GM19025 (cell line): ENCODE measurements around the gene CAPS.

Experiments
- ATAC-seq: cut with Tn5 transposase; IDR thresholded peaks from one replicate; pipeline ENCODE4 v1.9.1; 2021; ENCODE audit warnings: mild to moderate bottlenecking, low read depth, moderate library complexity; ENCODE audit not compliant: unreplicated experiment

CAPS gene

DNA sequence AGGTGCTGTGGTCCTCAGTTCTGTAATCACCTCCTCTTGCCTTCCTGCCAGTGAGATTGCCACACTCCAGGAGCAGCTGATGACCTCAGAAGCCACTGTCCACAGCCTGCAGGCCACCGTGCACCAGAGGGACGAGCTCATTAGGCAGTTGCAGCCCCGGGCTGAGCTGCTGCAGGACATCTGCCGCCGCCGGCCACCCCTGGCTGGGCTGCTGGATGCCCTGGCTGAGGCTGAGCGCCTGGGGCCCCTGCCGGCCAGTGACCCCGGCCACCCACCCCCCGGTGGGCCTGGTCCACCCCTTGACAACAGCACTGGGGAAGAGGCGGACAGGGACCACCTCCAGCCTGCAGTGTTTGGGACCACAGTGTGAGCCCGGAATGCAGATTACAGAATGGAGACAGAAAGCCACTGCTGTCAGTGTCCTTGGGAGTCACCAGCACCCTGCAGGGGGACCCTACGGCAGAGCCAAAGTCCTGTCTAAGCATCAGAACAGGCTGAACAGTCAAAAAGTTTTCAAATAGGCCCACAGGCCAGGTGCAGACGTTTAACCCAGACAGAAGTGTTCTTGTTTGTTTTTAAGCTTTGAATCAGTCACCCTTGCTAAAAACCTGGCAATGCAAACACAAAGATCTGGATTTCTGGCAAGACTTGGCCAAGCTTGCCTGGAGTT is 5.1 kb upstream of the CAPS start:
- no peak for ATAC-seq

DNA sequence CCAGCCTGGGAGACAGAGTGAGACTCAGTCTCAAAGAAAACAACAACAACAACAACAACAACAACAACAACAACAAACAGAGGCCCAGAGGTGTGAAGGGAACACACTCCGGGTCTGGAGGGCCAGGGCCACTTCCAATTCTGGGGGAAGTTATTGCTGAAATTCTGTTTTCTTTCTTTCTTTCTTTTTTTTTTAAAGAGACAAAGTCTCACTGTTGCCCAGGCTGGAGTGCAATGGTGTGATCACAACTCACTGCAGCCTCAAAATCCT is 3.5 kb upstream of the CAPS start:
- no peak for ATAC-seq

DNA sequence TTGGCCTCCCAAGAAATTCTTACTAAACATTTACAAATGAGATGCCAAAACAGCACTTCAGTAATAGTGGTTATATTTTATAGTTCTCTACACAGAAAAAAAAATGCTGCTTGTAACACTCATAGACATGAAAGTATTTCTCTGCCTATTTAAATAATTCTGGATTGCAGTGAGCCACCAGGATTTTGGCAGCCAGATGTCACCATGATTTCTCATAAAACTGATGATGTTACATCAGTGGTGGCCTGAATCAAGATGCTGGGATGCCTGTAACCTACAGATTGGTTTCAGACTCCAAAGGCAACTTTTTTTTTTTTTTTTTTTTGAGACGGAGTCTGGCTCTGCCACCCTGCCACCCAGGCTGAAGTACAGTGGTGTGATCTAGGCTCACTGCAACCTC is 2.7 kb upstream of the CAPS start:
- no peak for ATAC-seq

DNA sequence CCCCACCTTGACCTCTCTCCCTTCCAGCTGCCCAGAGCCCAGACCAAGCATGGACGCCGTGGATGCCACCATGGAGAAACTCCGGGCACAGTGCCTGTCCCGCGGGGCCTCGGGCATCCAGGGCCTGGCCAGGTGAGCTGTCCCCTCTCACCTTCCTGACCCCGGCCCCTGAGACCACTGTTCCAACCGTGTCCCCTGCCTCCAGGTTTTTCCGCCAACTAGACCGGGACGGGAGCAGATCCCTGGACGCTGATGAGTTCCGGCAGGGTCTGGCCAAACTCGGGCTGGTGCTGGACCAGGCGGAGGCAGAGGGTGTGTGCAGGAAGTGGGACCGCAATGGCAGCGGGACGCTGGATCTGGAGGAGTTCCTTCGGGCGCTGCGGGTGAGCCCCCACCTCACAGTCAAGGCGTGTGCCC is 312 bp downstream of the CAPS start:
- ATAC-seq = no peak

DNA sequence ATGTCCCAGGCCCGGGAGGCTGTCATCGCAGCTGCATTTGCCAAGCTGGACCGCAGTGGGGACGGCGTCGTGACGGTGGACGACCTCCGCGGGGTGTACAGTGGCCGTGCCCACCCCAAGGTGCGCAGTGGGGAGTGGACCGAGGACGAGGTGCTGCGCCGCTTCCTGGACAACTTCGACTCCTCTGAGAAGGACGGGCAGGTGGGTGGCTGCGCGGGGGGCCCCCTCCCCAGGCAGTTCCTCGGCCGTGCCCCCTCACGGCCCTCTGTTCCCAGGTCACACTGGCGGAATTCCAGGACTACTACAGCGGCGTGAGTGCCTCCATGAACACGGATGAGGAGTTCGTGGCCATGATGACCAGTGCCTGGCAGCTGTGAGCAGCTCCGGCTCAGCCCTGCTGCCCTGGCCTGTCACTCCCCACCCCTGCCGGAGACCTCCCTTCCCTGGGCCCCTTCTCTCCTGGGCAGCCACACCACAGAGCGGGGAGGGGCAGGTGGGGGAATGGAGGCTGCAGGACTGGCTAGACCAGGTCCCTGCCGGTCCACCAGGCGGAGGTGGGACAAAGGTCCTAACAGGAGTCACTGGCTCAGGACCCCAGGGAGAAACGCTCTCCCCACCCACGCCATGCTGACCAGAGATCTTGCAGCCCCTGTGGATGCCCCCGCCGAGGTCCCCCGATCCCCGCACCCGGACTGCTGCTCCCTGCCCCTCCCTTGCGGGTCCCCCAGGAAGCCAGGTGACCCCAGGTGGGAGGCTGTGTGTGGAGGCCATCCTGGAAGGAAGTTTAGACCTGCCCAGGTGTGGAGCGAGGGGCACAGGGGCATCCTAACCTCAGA is 1.1 kb downstream of the CAPS start:
- no peak for ATAC-seq

DNA sequence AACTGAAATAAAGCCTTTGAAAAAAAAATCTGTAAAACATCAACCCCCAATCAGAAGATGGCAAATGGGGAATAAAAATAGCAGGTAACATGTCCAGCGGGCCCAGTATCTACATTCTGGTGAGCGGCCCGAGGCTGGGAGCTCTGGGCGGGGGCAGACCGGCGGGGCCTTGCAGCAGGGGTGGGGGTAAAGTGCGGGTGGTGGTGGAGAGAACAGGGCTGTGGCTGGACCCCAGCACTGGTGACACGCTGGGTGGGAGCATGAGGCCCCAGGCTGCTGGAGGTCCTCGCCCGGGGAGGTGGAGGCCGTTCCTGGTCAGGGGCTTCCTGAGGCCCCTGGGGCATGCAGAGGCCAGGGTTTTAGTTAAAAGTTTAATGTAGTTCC is 1.7 kb downstream of the CAPS start:
- ATAC-seq = no peak

DNA sequence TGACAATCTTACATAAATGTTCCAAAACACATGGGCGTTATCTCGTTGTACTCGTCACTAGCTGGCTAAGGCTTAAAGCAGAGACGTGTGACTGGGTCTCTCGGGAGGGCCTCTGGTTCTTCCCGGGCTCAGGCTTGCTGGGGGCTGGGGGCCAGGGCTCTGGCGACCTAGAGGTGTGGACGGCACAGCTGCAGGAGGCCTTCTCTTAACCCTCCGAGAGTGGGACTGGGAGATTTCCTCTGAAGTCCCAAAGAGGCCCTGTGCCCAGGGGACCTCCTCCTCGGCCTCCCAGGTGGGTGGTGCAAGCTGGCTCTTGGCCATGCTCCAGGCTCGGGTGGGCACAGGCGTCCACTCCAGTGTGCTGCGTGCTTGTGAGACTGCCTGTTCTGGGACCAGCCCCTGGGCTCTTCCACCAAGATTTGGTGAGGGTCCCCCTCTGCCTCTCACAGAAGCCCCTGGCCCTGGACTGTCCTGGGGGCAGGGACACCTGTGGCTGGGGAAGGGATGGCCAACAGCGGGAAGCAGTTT is 2.2 kb downstream of the CAPS start:
- no peak for ATAC-seq

DNA sequence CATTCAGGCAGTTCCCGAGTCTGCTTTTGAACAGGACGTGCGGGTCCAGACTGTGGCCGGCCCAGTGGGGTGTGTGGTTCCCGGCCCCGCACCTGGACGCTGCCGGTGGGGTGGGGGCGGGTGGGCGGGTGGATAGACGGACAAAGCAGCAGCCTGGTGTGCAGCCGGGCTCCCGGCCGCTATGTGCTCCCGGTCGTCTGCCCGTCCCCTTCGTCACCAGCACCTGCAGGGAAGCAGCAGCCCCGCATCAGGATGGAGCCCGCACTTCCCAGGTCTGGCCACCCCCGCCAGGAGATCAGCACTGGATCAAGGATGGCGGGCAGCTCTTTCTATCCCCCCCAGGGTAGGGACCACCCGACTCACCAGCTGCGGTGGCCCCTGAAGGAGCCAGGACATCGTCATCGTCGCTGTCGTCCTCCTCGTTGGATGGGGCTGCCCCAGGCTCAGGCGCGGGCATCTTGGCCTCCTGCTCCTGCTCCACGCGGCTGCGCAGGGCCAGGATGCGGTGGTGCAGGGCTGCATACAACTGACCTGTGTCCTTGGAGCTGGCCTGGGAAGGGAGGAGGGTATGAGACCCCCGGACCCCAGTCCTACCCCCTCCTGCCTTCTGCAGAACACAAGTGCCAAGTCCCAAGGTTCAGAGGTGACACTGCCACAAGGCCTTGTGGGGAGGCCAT is 3.5 kb downstream of the CAPS start:
- ATAC-seq = no peak

DNA sequence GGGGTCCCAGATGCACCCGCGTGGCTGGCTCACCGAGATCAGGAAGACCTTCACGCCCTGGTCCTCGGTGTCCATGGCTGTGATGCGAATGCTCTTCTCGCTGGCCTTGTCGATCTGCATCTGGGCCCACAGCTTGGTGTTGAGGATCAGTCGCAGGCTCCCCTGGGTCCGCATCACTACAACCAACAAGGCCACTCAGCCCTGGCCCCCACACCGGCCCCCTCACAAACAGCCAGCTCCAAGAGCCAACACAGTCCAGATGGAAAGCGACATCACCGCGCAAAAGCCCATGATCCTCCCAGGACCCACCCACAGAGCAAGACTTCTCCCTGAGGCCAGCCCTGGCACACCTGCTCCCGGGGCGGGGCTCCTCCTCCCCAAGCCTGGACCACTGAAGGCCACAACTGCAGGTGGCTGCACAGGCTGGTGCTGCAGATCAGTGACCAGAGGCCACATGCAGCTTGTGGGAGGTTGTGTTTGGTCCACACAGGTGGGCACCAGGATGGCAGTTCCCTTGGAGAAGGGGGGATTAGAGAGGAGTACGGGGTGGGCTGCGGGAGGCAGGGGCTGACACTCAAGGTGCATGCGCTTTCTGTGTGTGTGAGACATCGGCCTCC is 4.5 kb downstream of the CAPS start:
- no peak for ATAC-seq

DNA sequence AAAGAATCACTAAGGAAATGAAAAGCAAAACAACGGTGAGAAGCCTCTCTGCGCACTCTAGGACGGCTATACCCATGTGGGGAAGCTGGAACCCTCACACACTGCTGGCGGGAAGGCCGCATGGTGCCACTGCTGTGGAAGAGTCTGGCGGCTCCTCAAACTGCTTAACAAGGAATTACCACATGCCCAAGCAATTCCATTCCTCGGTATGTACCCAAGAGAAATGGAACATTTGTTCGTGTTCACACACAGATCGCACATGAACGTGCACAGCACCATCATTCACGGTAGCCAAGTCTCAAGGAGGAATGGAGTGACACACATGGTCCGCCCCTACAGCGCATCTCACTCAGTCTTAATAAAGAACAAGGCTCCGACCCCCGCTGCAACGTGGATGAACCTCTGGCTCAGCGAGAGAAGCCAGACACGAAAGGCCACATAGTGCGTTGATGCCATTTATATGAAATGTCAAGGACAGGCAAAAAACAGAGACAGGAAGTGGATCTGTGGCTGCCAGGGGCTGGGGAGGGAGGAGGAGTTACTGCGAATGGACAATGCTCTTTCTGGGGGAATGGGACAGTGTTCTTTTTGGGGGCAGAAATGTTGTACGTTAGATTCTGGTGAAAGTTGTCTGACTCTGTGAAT is 7.6 kb downstream of the CAPS start:
- no peak for ATAC-seq

DNA sequence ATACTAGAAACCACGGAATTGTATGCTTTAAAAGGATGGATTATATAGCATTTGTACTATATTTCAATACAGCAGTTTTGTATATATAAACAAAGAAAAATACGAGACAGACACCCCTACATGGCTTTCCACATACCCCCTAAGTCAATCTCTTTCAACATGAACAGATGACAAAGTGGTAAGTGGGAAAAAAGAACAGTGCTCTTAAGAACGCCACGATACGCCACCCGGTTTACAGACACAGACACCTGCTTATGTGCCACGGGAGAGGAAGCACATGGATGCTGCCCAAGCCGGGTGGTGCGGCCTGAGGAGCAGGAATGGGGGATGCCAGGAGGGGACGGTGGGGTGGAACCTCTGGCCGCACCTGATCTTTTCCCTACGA is 8.1 kb downstream of the CAPS start:
- no peak for ATAC-seq

DNA sequence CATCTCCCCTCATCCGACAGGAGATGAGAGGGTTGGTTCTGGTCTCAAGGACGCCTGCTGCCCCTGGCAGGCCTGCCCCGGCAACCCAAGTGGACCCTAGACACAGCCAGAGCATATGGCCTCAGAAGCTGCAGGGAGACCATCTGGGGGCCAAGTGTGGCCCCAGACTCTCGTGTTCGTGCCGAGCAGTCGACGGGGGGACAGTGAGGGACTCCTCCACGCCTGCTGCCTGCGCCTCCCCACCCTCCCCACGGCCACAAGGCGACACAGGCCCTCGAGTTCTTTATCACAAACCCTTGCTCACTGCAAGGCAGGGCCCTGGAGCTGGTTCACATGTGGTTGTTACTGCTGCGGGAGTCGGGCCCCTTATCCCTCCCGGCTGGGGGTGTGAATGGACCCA is 9.3 kb downstream of the CAPS start:
- ATAC-seq = no peak

DNA sequence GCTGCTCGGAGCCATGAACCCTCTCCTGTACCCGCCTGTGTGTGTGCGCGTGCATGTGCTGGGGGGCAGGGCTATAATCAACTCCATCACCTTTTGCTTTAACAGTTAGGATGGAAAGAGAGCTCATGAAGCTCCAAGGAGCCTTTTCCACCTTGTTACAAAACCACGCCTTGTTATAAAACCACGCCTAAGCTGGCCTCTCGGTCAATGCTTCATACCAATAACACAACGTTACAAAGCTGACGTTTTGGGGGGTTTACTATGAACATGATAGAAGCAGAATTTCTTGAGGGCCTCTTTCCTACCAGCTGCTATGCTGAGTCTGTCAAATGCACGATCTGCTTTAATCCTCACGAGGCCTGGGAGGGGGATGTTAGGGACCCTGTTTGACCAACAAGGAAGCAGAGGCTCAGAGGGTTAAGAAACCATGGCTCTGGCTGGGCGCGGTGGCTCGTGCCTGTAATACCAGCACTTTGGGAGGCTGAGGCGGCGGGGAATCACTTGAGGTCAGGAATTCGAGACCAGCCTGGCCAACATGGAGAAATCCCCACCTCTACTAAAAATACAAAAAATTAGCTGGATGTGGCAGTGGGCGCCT is 11.9 kb downstream of the CAPS start:
- no peak for ATAC-seq

DNA sequence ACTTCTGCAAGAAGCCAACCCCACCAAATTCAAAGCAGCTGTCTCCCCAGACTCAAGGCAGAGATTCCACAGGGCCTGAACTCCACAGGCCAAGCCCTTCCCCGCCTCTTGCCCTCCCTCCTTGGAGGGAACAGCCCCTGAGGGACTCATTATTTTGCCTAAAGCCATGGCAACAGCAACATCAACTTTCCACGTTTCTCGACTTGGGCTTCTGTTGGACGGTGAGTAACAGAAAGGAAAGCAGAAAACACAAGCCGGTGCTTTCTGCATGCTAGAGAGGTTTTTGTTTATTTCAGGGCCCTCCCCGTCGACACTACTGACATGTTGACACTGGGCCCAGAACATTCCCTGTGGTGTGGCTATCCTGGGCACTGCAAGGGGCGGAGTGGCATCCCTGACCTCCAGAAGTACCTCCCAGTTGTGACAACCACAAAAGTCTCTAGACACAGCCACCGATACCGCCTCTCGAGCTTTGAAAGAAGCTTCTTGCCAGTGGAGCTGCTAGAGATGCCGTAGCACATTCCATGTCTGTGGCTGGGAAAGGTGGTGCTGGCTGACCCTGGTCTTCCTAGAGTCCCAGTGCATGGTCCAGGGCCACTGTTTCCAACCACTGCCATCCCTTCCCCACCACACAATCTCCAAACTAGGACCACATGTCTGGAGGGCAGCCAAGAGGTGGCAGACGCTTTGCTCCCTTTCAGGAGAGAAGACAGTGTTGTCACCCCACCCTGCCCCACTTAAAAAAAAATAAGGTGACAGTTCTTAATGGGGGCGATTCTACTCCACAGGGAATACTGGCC is 12.8 kb downstream of the CAPS start:
- no peak for ATAC-seq

DNA sequence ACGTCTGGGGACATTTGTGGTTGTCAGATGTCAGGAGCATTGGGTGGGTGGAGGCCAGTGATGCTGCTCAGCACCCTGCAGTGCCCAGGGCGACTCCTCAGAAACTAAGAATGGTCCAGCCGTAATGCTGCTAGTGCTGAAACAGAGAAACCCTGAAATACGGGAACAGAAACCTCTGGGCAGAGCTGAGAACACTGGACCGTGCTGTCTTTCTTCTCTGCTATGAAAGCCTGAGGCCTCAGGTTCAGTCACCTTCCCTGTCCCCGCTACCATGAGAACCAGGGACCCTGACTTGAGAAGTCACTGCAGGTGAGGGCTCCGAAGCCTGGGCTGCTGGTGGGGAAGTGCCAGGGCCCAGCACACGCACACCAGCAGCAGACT is 13.4 kb downstream of the CAPS start:
- ATAC-seq = no peak

DNA sequence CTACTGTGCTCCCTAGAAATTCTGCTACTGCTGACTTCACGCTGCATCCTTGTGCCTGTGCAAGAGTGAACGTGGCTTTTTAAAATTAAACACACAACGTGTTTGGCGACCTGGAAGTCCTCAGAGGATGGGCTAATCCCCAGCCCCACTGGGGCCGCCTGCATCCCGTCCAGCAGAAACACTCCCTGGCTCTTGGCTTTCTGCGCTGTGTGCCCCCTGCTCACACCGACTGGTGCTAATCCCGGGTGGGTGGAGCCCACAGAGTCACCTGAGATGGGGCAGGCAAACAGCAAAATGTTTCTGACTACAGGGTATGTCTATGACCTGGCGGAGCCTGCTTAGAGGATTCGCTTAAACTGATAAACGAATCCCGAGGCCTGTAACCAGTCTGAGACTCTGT is 15.1 kb downstream of the CAPS start:
- ATAC-seq = no peak

DNA sequence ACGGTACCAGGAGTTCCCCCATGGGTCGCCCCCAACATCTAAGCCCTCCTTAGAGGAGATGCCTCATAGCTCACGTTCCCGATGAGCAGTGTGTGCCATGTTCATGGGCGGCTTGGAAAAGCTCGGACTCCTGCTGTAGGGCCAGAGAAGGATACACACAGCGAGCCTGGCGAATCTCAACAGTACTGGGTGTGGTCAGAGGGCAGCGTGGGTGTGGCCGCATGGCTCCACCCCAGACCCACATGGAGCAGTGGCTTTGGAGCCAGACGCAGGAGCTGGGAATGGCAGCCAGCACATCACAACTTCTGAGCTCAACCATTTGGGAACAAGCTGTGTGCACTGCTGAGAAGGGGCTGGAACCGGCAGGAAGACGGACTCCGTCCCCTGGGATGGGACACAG is 15.6 kb downstream of the CAPS start:
- ATAC-seq = no peak

DNA sequence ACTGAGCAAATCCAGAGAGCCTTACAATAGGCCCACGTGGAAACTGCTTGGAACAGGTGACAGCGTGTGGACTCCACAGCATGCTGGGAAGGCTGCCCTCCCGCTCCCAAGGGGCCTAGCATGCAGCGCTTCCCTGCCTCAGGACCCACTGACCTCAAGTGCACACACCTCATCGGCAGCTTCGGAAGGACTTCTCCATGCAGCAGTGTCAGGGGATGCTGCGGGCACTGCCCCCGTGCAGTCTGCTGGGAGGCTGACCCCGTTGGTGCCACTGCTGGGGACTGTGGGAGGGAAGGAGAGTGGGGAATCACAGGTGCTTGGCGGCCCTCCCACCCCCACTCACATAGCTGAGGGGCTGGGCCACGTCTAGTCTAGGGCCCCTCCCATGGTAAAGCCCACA is 17.2 kb downstream of the CAPS start:
- ATAC-seq = no peak

DNA sequence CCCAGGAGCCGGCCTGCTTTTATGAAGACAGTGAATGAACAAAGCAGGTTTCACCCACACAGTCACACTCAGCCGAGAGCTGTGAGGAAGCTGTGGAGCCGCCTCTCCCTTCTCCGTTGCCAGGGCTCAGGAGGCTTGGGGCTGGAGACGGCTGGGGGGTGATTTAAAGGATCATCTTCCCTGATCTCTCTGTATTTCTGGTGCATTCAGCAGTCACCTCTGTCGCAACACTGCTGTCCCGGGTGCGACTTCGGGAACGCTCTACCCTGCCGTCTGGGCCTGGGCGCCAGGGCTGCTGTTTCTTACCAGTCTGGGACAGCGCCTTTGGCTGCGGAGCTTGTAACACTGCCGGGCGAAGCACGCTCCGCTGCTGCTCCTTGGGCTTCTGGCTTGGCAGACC is 18.1 kb downstream of the CAPS start:
- no peak for ATAC-seq
